HG03097 (cell line): ENCODE results near the gene MOB3B.
"Not testable (repeated sequence)": the region's sequence is repeated elsewhere in the genome, so short reads cannot be mapped to it uniquely, and the experiment has no call there.

Experiments used
- ATAC-seq: cut with Tn5 transposase; IDR thresholded peaks from one replicate; pipeline ENCODE4 v1.9.1; 2021; ENCODE audit not compliant: unreplicated experiment, low FRiP score

MOB3B gene

DNA sequence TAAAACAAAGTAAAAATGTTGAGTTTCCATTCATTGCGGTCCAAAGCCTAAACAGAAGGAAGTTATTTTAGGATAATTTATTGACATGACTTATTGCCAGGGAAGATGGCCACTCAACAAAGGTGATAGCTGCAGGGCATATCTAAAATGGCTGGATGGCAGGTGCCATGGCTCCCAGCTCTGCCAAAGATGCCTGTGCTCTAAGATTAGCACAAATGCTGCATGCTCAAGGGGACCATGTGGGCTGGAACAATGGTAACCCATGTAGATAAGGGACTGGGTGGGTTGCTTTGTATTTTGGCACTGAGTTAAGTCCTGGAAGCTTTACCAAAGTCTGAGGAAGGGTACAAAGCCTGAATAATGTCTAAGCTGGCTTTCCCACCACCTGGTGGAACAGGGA, 101.1 kb downstream of the MOB3B start:
- ATAC-seq = no peak

DNA sequence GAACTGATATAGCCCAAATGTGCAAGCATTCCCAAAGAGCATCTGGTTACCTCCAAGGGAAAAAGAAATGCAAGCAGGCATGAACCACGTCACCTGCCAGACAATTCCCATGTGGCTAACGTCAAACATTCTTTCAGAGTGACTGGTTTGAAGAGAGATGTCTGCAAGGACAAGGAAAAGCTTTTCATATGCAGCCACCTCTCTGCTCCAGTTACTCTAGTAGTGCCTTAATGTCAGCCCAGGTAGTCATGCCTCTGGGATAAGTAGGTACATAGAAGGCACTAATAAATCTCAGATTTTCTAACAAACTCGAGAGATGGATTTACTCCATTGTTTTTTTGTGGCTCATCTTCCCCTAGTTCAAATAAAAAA, 102.4 kb downstream of the MOB3B start:
- ATAC-seq = no peak

DNA sequence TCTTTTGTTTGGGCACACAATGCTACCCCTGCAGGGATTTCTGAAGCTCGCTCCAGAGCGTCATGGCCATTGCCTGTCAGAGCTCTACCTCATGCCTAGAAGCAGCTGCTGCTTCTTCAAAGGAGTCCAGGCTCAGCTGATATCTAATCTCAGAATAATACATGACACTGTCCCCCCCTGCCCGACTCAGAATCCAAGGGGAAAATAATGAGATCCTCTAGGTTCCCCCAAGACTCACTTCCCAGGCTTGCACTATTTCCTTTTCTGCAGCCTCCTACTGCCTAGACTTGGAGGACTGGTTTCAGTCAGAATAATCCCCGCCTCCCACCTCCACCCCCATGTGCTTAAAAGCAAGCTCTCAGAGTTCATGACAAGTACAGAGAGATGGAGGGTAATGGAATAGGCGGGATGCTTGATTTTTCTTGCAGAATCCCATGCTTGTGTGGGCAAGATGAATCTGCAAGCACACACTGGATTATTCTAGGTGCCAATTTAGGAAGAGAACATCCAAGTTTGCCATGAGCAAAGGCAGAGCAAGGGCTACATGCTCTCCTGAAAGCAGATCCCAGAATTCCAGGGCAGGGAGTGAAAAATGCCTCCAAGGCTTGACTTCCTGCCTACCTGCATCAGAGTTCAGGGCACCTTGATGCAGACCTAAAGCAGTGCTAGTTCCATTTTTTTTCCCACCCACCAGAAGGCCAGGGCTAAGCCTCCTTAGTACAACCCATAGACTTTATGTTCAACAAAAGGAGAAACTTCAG, 102.9 kb downstream of the MOB3B start:
- ATAC-seq = no peak

DNA sequence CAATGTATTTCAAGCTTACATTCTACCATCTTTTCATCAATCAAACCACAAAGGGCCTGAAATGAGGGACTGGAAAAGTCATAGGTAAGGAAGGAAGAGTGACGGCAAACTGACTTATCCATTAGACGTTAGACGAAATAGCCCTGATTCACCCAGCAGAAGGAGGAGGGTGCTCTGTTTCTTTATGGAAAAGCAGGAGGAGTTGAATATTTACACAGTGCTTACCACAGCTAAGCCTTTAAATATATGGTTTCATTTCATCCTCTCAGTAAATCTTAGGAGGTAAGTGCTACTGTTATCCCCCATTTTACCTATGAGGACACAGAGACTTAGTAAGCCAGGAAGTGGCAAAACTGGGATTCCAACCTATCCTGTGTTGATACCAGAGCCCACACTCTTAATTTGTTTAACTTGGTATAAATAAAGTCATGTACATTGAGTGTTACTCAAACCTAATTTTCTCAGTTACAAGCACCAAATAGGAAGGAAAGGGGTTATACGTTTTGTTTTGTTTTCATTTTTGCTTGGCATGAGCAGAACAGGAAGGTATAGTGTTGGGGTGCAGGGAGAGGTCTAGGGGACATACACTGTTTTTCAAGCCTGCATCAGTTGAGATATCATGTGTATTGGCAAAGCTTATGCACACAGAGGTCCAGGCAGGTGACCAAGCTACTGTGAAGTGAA, 103.6 kb downstream of the MOB3B start:
- ATAC-seq = no peak

DNA sequence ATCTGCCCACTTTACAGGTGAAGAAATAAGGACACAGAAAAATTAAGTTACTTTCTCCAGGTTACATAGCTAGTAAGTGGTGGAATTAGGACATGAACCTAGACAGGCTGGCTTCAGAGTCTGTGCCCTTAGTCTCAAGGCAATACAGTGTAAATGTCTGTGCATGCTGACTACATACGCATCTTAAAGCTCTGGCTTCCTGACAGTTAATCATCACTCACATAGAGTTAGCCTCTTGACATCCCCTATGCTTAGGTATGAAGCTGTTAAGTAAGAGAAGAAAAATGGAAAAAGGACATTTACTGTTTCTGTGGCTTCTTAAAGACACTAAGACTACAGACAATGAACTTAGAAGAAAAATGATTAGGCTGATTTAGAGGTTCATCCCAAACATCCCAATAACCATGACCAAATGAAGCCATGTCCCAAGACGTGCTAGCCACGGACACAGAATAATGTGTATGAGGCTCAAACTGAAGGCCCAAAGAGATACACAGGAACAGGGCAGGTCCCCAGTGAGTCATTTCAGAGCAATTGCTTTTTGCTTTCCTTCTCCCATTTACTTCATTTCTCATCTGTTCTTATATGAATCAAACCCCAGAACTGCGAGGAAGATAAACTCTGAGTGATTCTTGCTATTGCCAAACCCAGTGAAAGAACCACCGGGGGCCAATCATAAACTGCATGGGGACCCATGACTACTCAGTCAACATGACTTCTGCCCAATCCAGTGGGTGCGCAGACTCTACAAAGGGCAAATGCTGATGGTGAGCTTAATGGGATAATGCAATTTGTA, 105.5 kb downstream of the MOB3B start:
- no peak for ATAC-seq

DNA sequence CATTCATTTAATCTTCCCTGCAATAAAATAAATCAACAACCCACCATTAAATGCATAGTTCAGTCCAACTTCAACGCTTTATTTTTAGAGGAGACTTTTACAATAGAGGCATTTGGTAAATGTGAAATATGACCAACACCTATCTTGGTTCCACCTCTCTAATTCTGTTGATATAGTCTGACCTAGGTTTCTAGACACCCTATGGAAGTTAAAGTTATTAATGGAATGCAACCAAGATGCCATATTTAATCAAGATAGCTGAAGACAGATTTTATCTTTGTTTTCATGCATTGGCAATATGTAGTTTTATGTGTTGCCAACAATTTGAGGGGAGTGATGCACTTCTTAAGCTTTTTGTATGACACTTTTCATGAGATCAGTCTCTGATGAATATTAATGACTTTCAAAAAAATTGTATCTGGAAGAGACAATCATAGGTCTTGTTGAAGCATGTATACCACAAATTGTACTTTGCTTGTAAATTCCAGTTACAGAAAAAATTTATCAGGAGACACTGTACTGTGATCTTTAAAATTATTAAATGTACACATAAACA, 107.3 kb downstream of the MOB3B start:
- ATAC-seq = no peak

DNA sequence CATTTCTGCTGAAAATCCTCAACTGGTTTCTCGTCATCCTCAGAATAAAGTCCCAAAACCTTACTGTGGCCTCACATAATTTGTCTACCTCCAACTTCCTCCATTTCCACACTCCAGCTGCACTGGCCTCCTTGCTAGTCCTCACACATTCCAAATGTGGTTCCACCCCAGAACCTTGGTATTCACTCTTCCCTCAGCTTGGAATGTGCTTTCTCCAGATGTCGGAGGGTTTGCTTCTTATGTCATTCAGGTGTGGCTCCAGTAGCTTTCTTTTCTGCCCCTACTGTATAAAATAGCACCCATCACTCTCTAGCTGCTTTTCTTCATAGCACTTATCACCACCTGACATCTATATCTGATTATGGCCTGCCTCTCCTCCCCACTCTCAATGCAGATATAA, 108.0 kb downstream of the MOB3B start:
- no peak for ATAC-seq

DNA sequence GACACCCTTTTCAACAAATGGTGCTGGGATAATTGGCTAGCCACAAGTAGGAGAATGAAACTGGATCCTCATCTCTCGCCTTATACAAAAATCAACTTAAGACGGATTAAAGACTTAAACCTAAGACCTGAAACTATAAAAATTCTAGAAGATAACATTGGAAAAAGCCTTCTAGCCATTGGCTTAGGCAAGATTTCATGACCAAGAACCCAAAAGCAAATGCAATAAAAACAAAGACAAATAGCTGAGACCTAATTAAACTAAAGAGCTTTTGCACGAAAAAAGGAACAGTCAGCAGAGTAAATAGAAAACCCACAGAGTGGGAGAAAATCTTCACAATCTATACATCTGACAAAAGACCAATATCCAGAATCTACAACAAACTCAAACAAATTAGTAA, 110.1 kb downstream of the MOB3B start:
- ATAC-seq = not testable (repeated sequence)

DNA sequence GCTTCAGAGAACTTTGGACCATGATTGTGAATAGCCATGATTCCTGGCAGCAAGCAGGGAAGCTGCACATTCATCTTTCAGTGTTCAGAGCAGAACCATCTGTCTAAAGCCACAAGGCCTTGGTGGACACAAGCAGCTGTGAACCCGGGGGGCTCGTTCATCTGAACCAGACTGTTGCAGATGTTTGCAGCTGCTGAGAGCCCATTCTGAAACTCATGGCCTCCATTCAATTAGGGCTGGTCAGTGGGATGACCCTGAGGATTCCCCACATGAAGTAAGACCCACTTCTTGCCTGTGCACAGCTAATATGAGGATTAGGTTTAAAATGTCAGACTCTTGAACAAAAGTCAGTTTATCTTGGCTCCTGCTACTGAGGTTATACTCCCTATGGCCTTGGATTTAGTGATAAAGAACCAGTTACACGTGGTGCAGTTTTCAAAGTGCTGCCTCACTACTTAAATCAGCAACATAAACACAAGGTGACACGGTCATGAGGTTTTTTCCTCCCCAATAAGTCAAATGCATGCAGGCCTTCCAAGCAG, 115.3 kb downstream of the MOB3B start:
- no peak for ATAC-seq

DNA sequence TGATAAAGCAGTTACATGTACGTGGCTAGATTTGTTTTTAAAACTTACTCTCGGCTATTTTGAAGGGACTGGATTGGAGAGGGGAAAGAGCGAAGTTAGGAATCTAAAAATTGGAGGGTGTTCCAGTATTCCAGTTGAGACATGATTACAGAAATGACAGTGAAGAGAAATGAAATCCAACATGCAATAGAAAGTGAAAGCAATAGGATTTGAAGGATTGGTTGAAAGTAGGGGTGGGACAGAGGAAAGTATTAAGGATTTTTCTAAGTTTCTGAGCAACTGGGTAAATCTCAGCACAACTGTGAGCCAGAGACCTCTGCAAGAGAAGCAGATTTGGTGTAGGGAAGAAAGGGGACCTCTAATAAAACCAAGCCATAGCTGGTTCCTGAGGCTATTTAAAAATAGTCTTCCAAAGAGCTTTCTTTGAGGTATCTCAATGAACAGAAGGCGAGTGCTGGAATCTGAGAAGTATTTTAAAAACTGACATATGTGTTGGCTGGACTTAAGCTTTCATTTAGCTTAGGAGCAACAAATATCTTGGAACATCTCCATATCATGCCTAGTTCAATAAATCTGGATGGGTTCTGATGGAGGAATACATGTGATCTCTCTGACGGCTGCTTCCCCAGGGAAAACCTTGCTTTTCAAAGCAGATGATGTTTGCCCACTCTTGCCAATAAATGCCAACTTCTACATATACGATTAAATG, 115.9 kb downstream of the MOB3B start:
- ATAC-seq = no peak

DNA sequence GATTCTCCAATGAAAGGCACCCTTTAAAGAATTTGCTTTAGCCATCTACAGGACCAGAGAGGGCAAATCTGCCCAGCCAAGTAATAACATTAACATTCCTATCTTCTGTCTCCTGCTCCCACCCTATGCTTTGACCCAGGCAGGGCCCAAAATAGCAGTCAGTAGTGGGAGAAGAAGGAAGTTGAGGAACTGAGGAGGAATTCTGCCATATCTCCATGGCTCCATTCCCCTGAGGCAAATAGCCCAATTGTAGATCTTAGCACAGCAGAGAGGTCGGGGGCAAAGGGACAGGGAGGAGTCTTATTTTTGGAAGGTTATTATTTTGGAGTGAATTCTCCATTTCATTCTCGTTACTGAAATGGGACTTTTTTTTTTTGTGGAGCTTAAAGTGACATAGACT, 116.7 kb downstream of the MOB3B start:
- ATAC-seq = no peak

DNA sequence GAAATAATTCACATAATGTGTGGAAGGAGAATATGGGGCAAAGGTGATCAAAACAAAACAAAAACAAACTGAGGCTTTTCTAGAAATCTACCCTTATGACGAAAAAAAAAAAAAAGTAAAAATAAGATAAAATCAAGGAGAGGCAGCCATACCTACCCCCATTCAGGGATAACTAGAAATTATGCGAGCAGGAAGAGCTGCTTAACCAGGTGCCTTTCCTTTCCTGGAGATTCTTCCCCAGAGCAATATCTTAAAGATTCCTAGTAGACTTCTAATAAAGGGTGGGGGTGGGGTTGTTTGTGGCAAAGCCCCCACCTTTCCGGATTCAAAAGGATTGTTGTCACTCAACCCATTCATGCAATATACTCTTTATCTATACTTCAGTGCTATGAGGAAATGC, 117.5 kb downstream of the MOB3B start:
- no peak for ATAC-seq

DNA sequence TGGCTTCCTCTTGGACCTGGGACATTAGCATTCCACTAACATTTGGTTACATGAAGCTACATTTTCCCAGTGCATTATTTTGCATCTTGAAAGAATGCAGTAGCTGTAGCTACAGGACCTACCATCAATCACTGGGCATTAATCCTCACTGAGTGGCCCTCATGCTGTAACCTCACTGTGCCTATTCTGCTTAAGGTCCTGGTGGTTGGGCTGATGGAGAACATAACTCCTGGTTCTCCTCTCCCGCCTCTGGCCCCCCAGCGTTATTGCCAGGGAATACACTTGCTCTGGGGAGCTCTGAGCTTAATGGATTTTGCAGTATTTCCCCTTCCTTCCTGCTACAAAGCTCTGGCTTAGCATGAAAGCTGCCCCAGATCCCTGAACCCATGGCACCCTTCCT, 121.1 kb downstream of the MOB3B start:
- ATAC-seq = no peak

DNA sequence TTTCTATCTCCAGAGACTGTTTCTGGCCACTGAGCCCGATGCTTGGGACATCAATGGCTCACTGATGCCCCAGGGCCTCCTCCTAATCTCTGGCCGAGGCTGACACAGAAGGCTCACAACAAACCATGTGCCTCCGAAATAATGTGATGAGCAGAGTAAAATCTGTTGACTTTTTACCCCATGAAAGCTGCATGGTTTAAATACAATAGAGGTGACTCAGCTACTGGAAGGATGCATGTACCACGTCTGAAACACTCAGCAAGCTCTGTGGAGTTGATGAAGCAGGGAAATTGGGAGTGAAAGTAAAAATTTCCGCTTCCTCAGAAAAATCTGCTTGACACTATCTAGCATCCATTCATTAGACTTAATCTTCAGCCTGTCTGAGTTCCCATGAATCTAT, 121.6 kb downstream of the MOB3B start:
- ATAC-seq = no peak

DNA sequence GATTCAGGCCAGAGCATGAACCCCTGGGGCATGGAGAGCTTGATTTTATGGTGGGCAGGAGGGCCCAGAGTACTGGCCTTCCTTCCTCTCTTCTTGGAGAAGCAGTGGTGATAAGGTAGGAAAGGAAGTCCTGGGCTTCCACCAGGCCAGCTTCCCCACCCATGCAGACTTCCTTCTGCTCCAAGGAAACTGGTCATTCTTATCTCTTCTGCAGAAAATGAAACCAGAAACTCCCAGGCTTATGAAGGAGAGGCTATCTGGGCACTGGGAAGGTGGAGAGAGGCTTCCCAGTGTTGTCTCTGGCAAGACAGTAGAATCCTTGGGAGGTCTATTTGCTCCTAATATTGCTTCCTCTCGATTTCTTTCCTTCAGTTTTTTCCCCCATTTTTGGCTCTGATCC, 122.1 kb downstream of the MOB3B start:
- no peak for ATAC-seq

DNA sequence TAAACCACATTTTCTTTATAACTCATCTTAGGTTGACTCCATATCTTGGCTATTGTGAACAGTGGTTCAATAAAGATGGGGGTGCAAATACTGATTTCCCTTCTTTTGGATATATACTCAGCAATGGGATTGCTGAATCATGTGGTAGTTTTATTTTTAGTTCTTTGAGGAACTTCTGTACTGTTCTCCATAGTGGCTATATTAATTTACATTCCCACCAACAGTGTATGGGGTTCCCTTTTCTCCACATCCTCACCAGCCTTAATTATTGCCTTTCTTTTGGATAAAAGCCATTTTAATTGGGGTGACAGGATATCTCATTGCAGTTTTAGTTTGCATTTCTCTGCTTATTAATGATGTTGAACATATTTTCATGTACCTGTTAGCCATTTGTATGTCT, 125.0 kb downstream of the MOB3B start:
- no peak for ATAC-seq

DNA sequence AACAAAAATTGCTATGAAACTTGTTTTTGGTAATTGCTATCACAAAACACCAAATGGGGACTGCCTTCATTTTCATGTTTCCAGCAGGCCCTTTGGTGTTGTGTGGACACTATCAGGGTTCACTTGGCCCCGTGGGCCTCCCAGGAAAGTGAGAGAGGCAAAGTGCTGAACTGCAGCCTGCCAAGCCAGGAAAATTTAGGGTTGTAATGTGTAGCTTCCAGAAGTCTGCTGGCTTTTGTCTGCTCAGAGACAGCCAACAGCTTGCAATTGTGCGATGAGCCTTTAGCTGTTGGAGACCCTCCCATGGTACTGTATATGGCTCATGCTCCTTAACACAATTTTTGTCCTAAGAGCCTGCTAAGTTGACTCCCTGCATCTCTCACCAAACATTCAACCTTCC, 127.0 kb downstream of the MOB3B start:
- ATAC-seq = no peak

DNA sequence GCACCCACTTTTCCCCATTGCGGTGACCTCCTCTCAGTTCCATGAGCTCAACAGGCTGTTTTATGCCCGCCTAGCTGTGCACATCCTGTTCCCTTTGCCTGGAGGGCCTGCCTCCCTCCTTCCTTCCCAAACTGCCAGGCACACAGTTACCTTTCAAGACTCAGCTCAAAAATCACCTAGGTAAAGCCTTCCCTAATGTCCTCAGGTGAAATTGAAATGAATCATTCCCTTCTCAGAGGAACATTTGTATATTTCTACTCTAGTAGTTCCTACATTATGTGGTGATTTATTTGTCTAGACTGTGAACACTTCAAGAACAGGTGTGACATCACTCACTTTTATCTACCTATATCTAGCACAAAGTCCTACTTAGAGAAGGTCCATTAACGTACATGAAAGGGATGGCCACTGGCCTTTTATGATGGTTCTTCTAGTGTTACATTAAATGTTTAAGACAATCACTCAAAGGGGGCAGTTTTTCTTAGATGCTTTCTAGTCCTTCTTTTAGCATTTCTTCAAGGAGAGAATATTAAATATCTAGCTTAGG, 129.2 kb downstream of the MOB3B start:
- ATAC-seq = no peak

DNA sequence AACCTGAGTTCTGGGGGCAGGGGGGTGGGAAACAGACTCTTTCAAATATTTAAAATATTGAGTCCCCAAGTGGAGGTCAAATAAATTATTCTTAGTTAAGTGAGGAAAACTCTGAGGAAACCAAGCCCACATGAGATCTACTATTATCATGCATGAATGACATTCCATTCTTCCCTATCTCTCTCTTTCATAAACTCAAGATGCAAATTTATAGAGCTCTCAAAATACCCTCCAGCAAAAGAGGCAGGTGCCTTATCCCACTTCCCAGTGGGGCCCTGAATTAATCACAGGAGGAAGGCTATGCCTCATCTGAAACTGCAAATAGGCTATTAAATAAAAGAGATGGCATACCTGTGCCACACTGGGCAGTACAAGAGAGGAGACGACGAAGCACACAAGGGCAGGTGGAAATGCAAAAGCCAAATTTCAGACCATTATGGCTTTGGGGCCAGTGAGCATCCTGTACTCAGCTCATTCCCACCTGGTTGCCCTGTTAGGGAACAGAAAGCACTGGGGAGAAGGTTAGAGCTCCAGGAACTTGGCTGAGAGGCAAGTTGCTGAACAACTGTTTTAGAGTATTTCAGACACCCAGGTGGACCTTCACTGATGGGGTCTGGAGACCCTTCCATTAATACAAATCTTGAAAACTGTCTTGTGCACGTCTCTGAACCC, 130.5 kb downstream of the MOB3B start:
- ATAC-seq = no peak

DNA sequence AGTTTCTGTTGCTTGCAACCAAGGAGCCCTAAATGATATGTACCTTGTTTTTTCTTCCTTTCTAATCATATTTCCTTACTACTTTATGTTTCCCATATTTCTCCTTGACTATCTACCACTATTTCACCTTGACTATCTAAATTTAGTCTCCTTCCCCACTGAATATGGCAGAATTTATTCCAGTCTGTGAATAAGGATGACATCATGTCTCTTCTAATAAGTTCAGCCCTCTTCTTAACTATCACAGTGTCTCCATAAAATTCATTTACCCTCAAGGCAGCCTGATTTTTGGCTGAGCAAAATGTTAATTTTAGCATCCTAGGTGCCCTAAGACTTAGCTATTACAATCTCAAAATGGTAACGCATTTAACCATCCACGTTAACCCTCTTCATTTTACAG, 133.1 kb downstream of the MOB3B start:
- no peak for ATAC-seq
